NCI-H748 treated with DMSO at 0.1 percent for 48 hours (cell line): Measurements from ENCODE around the gene PSMA1.
A peak's percentile ranks its signal among the peaks of the same experiment; 100 is the strongest.

Experiments used
- DNase-seq: peaks from one replicate; lab custom pipeline; 2025; lab: John Stamatoyannopoulos, UW

PSMA1 gene

GRCh38 chr11:14529951-14530350 lies 9.8 kb upstream of the PSMA1 start:
- no peak for DNase-seq

- no peak for DNase-seq
Measured at GRCh38 chr11:14529321-14529720, 9.1 kb upstream of the PSMA1 start.

- DNase-seq = no peak
Measured at GRCh38 chr11:14522801-14523200, 2.6 kb upstream of the PSMA1 start.

- no peak for DNase-seq
Measured at GRCh38 chr11:14522245-14522644, 2.1 kb upstream of the PSMA1 start.

- peak; percentile 46 for DNase-seq
Measured at GRCh38 chr11:14520747-14521151, 563 bp upstream of the PSMA1 start.

GRCh38 chr11:14519597-14519916 lies 629 bp downstream of the PSMA1 start:
- DNase-seq = peak; percentile 54

- DNase-seq = no peak
Measured at GRCh38 chr11:14518820-14519219, 1.4 kb downstream of the PSMA1 start.

- DNase-seq = no peak
Measured at GRCh38 chr11:14513800-14514199, 6.4 kb downstream of the PSMA1 start.

GRCh38 chr11:14506532-14506931 lies 13.7 kb downstream of the PSMA1 start:
- no peak for DNase-seq

GRCh38 chr11:14503023-14503422 lies 17.2 kb downstream of the PSMA1 start:
- no peak for DNase-seq

- no peak for DNase-seq
Measured at GRCh38 chr11:14502039-14502438, 18.1 kb downstream of the PSMA1 start.

GRCh38 chr11:14500181-14500651 lies 20.0 kb downstream of the PSMA1 start:
- peak; percentile 60 for DNase-seq

- peak; percentile 84 for DNase-seq
Measured at GRCh38 chr11:14499560-14500180, 20.5 kb downstream of the PSMA1 start, which contains the start of gene COPB1. TSS of gene COPB1 (minus strand) at chr11:14499811. CDS start at chr11:14498928, 883 bp downstream.

GRCh38 chr11:14499178-14499559 lies 21.0 kb downstream of the PSMA1 start:
- DNase-seq = no peak

- DNase-seq = no peak
Measured at GRCh38 chr11:14480716-14481115, 39.5 kb downstream of the PSMA1 start.

GRCh38 chr11:14471127-14471526 lies 49.1 kb downstream of the PSMA1 start:
- DNase-seq = no peak

- no peak for DNase-seq
Measured at GRCh38 chr11:14463623-14464022, 56.6 kb downstream of the PSMA1 start.

GRCh38 chr11:14460147-14460546 lies 60.0 kb downstream of the PSMA1 start:
- no peak for DNase-seq

GRCh38 chr11:14458377-14458776 lies 61.8 kb downstream of the PSMA1 start:
- no peak for DNase-seq

- DNase-seq = no peak
Measured at GRCh38 chr11:14455648-14456430, 64.3 kb downstream of the PSMA1 start.
